ENCODE results near the gene DHCR7. TPM values are rescaled to one million over a fixed set of nuclear protein-coding genes. Genes with fewer than 3 reads are reported as not detected.

Gene DHCR7, protein sequence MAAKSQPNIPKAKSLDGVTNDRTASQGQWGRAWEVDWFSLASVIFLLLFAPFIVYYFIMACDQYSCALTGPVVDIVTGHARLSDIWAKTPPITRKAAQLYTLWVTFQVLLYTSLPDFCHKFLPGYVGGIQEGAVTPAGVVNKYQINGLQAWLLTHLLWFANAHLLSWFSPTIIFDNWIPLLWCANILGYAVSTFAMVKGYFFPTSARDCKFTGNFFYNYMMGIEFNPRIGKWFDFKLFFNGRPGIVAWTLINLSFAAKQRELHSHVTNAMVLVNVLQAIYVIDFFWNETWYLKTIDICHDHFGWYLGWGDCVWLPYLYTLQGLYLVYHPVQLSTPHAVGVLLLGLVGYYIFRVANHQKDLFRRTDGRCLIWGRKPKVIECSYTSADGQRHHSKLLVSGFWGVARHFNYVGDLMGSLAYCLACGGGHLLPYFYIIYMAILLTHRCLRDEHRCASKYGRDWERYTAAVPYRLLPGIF
- total RNA-seq, result 10 to 100 TPM; 72.8 to 73.7 TPM

GRCh38 chr11:71448257-71449171 is at the start of gene DHCR7:
Gene DHCR7, minus strand, starts transcription at chr11:71448393. Its CDS starts 3,441 bp downstream, at chr11:71444952.
- POLR2A ChIA-PET, result no interaction called here
- CTCF ChIA-PET, result no interaction called here

- POLR2A ChIA-PET, result no interaction called here
- CTCF ChIA-PET, result no interaction called here
These were observed 48.2 kb upstream of the DHCR7 start for GRCh38 chr11:71496421-71496820.

DNA sequence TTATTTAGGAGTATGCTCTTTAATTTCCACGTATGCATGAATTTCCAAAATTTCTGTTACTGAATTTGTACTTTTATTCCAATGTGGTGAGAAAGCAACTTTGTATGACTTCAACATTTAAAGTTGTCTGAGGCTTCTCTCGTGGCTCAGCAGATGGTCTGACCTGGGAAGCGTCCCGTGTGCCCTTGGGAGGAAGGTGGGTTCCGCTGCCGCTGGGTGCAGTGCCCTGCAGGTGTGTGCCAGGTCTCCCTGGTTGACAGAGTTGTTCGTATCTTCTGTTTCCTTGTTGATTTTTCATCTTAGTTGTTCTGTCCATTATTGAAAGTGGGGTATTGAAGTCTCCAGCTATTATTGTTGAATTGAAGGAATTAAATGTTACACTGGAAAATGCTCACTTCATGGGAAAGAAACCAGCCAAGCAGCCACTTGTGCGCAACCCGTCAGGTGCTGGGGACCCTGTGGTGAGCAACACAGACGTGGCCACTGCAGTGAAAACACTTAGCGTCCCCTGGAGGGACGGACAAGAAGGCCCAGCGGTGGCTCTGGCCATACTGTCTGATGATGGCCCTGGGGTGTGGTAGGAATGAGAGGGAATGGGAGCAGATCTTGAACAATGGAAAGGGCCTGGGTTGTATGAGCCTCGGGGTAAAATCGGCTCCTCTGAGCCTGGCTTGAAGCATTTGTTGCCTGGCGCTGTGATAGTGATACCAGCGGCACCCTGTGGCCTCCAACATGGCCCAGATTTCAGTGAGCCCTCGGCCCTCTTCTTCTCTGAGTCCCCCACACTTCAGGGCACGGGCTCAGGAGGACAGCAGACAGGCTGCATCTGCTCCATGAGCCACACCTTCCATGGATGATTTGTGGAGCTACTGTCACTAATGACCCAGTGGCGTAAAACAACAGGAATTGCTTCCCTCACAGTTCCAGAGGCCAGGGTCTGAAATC is 47.4 kb upstream of the DHCR7 start:
- POLR2A ChIA-PET, result no interaction called here
- CTCF ChIA-PET, result no interaction called here

- ChIA-PET POLR2A (no interaction called here), CTCF (no interaction called here)
These were observed 43.7 kb upstream of the DHCR7 start for GRCh38 chr11:71491940-71492339.

GRCh38 chr11:71491531-71491930 is 43.3 kb upstream of the DHCR7 start:
- ChIA-PET CTCF (no interaction called here), POLR2A (no interaction called here)

DNA sequence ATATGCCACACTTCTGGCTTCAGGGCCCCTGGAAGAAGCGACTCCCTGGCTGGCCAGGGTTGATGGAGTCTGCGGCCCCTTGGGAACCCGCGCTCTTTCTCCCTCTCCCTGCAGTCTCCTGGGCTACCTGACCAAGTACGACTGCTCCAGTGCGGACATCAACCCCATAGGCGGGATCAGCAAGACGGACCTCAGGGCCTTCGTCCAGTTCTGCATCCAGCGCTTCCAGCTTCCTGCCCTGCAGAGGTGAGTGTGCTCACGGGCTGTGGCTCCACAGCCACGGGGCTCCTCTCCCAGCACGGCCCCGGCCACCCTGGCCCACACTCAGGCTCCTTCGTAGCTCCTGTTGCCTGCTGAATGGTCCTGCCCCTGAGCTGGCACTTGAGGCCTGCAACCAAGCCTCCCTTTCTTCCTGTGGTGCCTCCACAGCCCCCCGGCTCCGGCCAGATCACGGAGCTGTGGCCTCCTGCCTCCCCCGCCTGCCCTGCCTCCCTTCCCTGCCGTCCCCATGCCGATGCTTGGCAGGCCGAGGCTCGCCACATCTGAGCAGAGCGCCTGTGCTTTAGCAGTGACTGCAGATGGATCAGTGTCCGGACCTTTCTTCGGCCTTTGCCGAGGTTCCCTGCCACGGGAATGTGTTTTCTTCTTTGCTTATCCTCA is 42.7 kb upstream of the DHCR7 start:
- ChIA-PET POLR2A (no interaction called here), CTCF (no interaction called here)

DNA sequence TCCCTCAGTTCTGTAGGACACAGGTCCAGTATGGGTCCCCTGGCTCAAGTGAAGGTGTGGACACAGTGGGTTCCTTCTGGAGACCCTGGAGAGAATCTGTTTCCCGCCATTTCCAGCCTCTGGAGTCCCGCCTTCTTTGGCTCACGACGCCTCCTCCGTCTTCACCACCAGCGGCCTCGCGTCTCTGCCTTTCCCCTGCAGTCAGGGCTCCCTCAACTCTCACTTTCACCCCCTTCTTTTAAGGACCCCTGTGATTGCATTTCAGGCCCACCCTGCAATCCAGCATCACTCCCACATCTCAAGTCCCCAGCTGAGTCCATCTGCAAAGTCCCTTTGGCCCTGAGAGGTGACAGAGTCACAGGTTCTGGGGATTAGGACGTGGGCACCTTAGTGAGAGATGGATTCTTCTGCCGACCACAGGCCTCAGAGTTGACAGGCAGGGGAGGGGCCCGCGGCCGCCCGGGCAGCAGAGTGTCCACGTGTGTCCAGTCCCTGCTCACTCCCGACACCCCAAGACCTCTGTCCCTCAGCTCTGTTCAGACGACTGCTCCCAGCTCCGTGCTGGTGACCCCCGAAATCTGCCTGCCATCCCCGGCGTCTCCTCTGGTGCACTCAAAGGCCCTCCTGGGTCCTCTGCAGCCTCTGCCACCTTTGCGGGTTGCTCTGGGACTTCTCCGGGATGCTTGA is 42.0 kb upstream of the DHCR7 start:
- CTCF ChIA-PET, result no interaction called here
- POLR2A ChIA-PET, result no interaction called here

DNA sequence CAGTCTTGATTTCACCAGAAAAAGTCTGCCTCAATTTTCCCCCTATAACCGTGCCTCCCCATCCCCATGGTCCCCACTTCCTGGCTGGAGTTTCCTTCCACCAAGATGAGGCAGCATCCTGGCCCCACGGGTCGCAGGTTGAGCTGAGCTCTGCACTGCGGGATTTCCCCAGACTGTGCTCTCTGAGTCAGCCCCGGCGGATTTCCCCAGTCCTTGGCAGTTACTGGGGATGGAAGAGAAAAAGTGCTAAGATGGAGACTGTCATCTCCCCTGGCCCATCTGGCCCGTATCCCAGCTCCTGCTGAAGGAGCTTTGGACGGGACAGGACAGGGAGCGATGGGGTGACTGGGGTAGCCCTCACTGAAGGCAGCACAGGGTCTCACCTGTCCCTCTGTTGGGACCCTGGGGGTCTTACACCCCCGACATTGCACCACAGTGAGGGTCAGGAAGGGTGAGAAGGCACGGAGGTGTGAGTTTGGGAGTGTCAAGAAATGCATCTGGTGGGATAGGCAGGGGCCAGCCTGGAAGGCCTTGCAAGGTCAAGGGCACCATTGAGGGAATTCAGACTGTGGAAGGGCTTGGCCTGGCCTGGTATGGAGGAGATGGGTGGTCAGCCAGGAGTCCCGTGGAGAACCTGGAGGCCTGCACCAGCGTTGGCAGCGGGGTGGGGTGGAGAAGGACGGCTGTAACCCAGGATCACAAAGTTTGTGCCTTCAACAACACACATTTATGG is 41.3 kb upstream of the DHCR7 start:
- ChIA-PET POLR2A (no interaction called here), CTCF (no interaction called here)

DNA sequence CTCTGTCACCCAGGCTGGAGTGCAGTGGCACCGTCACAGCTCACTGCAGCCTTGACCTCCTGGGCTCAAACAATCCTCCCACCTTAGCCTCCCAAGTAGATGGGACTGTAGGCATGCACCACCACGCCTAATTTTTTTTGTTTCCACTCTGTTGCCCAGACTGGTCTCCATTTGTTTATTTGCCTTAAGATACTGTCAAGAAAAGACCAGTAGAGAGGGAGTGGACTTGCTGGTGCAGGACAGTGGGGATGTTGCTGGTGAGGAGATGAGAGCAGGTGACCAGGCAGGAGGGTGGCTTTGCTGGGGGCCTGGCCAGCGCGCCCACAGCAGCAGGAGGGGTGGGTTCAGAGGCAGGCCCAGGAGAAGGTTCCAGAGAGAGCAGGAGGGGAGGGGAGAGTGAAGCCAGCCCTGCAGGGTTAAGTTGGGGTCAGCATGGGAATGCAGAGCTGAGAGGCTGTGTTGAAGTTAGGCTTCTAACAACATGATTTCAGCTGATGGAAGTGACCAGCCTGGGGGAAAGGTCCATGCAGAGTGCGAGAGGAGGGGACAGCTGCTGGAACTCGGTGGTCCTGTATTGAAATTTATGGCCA is 40.6 kb upstream of the DHCR7 start:
- CTCF ChIA-PET, result no interaction called here

GRCh38 chr11:71486320-71486719 is 38.1 kb upstream of the DHCR7 start:
- CTCF ChIA-PET, result no interaction called here
- POLR2A ChIA-PET, result no interaction called here

More for the DNA sequence above, 40.6 kb upstream of the DHCR7 start:
- POLR2A ChIA-PET, result no interaction called here

- CTCF ChIA-PET, result no interaction called here
- POLR2A ChIA-PET, result no interaction called here
These were observed 37.3 kb upstream of the DHCR7 start for GRCh38 chr11:71485466-71485865.

DNA sequence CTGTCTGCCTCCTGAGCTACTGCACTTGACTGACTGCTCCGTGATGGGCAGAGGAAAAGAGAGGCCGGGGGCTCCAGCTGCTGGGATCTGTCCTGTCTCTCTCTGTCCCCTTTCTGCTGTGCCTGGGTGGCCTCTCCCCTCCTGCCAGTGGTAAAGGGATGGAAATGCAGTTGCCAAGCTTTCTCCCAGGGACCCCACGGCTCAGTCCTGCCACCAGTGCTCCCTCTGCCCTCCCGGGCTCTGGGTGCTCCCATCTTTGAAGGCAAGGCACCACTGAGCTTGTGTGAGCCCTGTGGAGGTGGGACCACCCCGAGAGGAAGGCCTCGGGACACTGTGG is 36.8 kb upstream of the DHCR7 start:
- POLR2A ChIA-PET, result no interaction called here
- CTCF ChIA-PET, result no interaction called here

GRCh38 chr11:71484248-71485062 is 36.3 kb upstream of the DHCR7 start:
- ChIA-PET CTCF (no interaction called here), POLR2A (no interaction called here)

DNA sequence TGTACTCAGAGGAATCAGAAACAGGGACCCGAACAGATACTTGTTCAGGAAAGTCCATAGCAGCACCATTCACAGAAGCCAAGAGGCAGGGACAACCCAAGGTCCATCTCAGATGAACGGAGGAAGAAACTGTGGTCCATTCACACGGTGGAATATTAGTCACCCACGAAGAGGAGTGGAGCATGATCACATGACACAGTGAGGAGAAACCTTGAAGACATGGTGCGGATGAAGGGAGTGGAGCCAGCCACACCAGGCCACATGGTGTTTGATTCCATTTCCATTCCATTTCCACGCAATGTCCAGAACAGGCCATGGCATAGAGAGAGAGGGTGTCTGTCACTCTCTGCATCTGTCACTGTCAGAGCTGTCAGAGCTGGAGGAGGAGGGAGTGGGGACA is 35.5 kb upstream of the DHCR7 start:
- CTCF ChIA-PET, result no interaction called here
- POLR2A ChIA-PET, result no interaction called here

DNA sequence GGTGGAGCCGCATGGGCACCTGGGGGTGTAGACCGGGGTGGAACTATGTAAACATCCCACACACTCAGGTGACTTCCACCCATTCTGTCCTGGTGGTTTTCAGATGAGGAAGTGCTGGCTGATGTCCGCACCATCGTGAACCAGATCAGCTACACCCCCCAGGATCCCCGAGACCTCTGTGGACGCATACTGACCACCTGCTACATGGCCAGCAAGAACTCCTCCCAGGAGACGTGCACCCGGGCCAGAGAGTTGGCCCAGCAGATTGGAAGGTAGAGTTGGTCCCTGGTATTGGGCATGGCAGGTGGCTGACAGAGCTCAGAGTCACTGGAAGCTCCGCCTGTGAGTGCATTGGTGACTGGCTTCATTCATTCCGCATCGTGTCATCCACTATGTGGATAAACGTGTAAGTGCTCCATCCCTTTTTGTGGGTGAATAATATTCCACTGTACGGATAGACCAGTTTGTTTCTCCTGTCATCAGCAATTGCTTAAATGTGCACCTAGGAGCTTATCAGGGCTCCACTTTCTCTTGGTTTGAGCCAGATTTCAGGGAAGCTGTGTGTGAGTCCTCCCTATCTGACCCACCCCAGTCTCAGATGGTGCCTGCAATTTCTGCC is 34.7 kb upstream of the DHCR7 start:
- CTCF ChIA-PET, result no interaction called here
- POLR2A ChIA-PET, result no interaction called here

GRCh38 chr11:71482216-71482615 is 34.0 kb upstream of the DHCR7 start:
- ChIA-PET POLR2A (no interaction called here), CTCF (no interaction called here)
